Smooth muscle cell (in vitro differentiated cells): ENCODE results near the gene PEG3. TPM values are rescaled to one million over a fixed set of nuclear protein-coding genes. Genes with fewer than 3 reads are reported as not detected.

ENCODE experiments used
- DNase-seq: peaks from one replicate; lab custom pipeline; 2025; ENCODE audit not compliant: unreplicated experiment; lab: John Stamatoyannopoulos, UW
- H2AFZ ChIP-seq: fragments of 200-600 bp; sonication (generic); 2 replicates; pipeline ENCODE4 v1.6.0; 2016; ENCODE audit warnings: antibody characterized with exemption, low read depth, mild to moderate bottlenecking
- H3F3A ChIP-seq: fragments of 200-600 bp; sonication (generic); 2 replicates; pipeline ENCODE4 v1.6.0; 2017; ENCODE audit warnings: antibody characterized with exemption, low read depth
- H3K27ac ChIP-seq: fragments of 200-600 bp; sonication (generic); 2 replicates; pipeline ENCODE4 v1.5.1; 2016; ENCODE audit warnings: low read depth, mild to moderate bottlenecking
- H3K27me3 ChIP-seq: fragments of 200-600 bp; sonication (generic); 2 replicates; pipeline ENCODE4 v1.6.1; 2016; ENCODE audit warnings: low read depth, mild to moderate bottlenecking
- H3K36me3 ChIP-seq: fragments of 200-600 bp; sonication (generic); 2 replicates; pipeline ENCODE4 v1.5.1; 2016; ENCODE audit warnings: low read depth
- H3K4me1 ChIP-seq: fragments of 200-600 bp; sonication (generic); 2 replicates; pipeline ENCODE4 v1.5.1; 2016; ENCODE audit warnings: low read depth
- H3K4me2 ChIP-seq: fragments of 200-600 bp; sonication (generic); 2 replicates; pipeline ENCODE4 v1.6.0; 2016; ENCODE audit warnings: mild to moderate bottlenecking
- H3K4me3 ChIP-seq: fragments of 200-600 bp; sonication (generic); 2 replicates; pipeline ENCODE4 v1.5.1; 2016; ENCODE audit warnings: mild to moderate bottlenecking
- H3K79me2 ChIP-seq: fragments of 200-600 bp; sonication (generic); 2 replicates; pipeline ENCODE4 v1.6.0; 2016; ENCODE audit warnings: low read depth, mild to moderate bottlenecking
- H3K9ac ChIP-seq: fragments of 200-600 bp; sonication (generic); 2 replicates; pipeline ENCODE4 v1.6.0; 2016; ENCODE audit warnings: low read depth
- H3K9me3 ChIP-seq: fragments of 200-600 bp; sonication (generic); replicated peaks from 2 replicates; pipeline ENCODE4 v1.5.1; 2016; ENCODE audit warnings: low read depth
- H4K20me1 ChIP-seq: fragments of 200-600 bp; sonication (generic); 2 replicates; pipeline ENCODE4 v1.6.0; 2016; ENCODE audit warnings: low read depth
- CTCF ChIP-seq: fragments of 200-600 bp; sonication (generic); IDR thresholded peaks from 2 replicates; pipeline ENCODE4 v1.5.1; 2017; ENCODE audit warnings: borderline replicate concordance, mild to moderate bottlenecking, antibody characterized with exemption; ENCODE audit not compliant: insufficient read depth, poor library complexity, severe bottlenecking
- WGBS: methylation state at CpG from one replicate; pipeline ENCODE4 v1.1.7; 2016; ENCODE audit warnings: low lambda C conversion rate; 5-methylcytosine and 5-hydroxymethylcytosine counted together
- polyA plus RNA-seq: library from polyadenylated mRNA; unstranded; fragments of >200 nt; fragmentation: Nextera tagmentation; extraction: Ambion mirVana; gene quantifications from 2 replicates; pipeline ENCODE4 v1.2.1, GENCODE V29; 2016
- total RNA-seq: library from RNA; depleted of rRNA; stranded (reverse); fragments of >200 nt; gene quantifications from 2 replicates; pipeline ENCODE4 v1.2.3, GENCODE V29; 2014

PEG3 gene
- total and polyA plus RNA-seq, 2 experiments from 2014 or later, result 0.54 TPM; not detected in 1

- Histone ChIP-seq H4K20me1 (no peaks in the 10 kb centered on the region), H3K27ac (no peak overlapping the region), H3K9ac (no peak overlapping the region), H3K4me1 (no peaks in the 10 kb centered on the region), H3K9me3 (peaks cover 17% of the 10 kb centered on the region), H3K79me2 (no peaks in the 10 kb centered on the region), H3F3A (no peaks in the 10 kb centered on the region), H3K4me3 (no peak overlapping the region), H3K36me3 (no peaks in the 10 kb centered on the region), H3K4me2 (no peak overlapping the region), H3K27me3 (no peaks in the 10 kb centered on the region), H2AFZ (no peak overlapping the region)
- no peak for DNase-seq
- no peak for TF ChIP-seq CTCF
- 85% methylated on average over 9 of the region's 9 CpGs for WGBS
Measured at GRCh38 chr19:56836059-56836458, 4.5 kb downstream of the PEG3 start.

GRCh38 chr19:56835401-56835800 is 5.1 kb downstream of the PEG3 start:
- no peaks in the 10 kb centered on the region for H4K20me1 ChIP-seq
- no peak overlapping the region for H3K4me2 ChIP-seq
- DNase-seq, result no peak
- no peaks in the 10 kb centered on the region for H3K36me3 ChIP-seq
- no peak overlapping the region for H3K4me3 ChIP-seq
- no peaks in the 10 kb centered on the region for H3K4me1 ChIP-seq
- H3K79me2 ChIP-seq, result no peaks in the 10 kb centered on the region
- H3K9ac ChIP-seq, result no peak overlapping the region
- no peak overlapping the region for H3K27ac ChIP-seq
- peaks cover 17% of the 10 kb centered on the region for H3K9me3 ChIP-seq
- H2AFZ ChIP-seq, result no peak overlapping the region
- H3F3A ChIP-seq, result no peaks in the 10 kb centered on the region
- H3K27me3 ChIP-seq, result no peaks in the 10 kb centered on the region
- no peak for TF ChIP-seq CTCF

GRCh38 chr19:56834564-56835375 is 5.8 kb downstream of the PEG3 start:
- H3K4me3 ChIP-seq, result no peak overlapping the region
- H3K27ac ChIP-seq, result no peak overlapping the region
- no peaks in the 10 kb centered on the region for H3K36me3 ChIP-seq
- no peak overlapping the region for H3K4me2 ChIP-seq
- no peak overlapping the region for H3K9ac ChIP-seq
- no peak for DNase-seq
- no peaks in the 10 kb centered on the region for H3F3A ChIP-seq
- H4K20me1 ChIP-seq, result no peaks in the 10 kb centered on the region
- peaks cover 17% of the 10 kb centered on the region for H3K9me3 ChIP-seq
- no peaks in the 10 kb centered on the region for H3K4me1 ChIP-seq
- H3K27me3 ChIP-seq, result no peaks in the 10 kb centered on the region
- TF ChIP-seq CTCF, result no peak
- H2AFZ ChIP-seq, result no peak overlapping the region
- WGBS, result 41% methylated on average over 5 of the region's 5 CpGs
- H3K79me2 ChIP-seq, result no peaks in the 10 kb centered on the region
